DND-41 (cell line): Measurements from ENCODE around the gene ECE2.
A peak's percentile ranks its signal among the peaks of the same experiment; 100 is the strongest.

ENCODE experiments used
- ATAC-seq: fragments of 200-7000 bp; cut with Tn5 transposase; 3 replicates; pipeline ENCODE4 v1.9.1; 2021; ENCODE audit warnings: low read depth; ENCODE audit not compliant: insufficient read depth
- DNase-seq: peaks from one replicate; pipeline ENCODE4 v3.0.0-alpha.2; 2020
- H2AFZ ChIP-seq: 2 replicates; pipeline ENCODE4 v1.6.0; 2012; ENCODE audit warnings: low read depth, low read length
- H3K27ac ChIP-seq: 2 replicates; pipeline ENCODE4 v1.5.1; 2012; ENCODE audit warnings: low read length, inconsistent platforms
- H3K27me3 ChIP-seq: fragments of 200-600 bp; sonication (generic); 2 replicates; pipeline ENCODE4 v1.6.0; 2012; ENCODE audit warnings: low read length, mild to moderate bottlenecking, inconsistent platforms; ENCODE audit not compliant: insufficient read depth, poor library complexity
- H3K36me3 ChIP-seq: 2 replicates; pipeline ENCODE4 v1.5.1; 2012; ENCODE audit warnings: low read length, inconsistent platforms; ENCODE audit not compliant: insufficient read depth
- H3K4me1 ChIP-seq: 2 replicates; pipeline ENCODE4 v1.5.1; 2012; ENCODE audit warnings: mild to moderate bottlenecking, low read length; ENCODE audit not compliant: insufficient read depth
- H3K4me2 ChIP-seq: 2 replicates; pipeline ENCODE4 v1.6.0; 2012; ENCODE audit warnings: mild to moderate bottlenecking, moderate library complexity, low read length, inconsistent platforms; ENCODE audit not compliant: insufficient read depth
- H3K4me3 ChIP-seq, 2 experiments: fragments of 200-600 bp in 1 of 2; shearing (Covaris generic) in 1 of 2; 2 replicates each; pipeline ENCODE4 v1.5.1; 2012 to 2016; ENCODE audit warnings: inconsistent platforms in 2 of 2, low read length in 2 of 2, mild to moderate bottlenecking in 2 of 2, low read depth in 1 of 2, moderate library complexity in 1 of 2
- H3K79me2 ChIP-seq: 2 replicates; pipeline ENCODE4 v1.6.0; 2012; ENCODE audit warnings: low read length, inconsistent platforms; ENCODE audit not compliant: insufficient read depth
- H3K9ac ChIP-seq: 2 replicates; pipeline ENCODE4 v1.6.0; 2012; ENCODE audit warnings: low read depth, mild to moderate bottlenecking, inconsistent platforms, low read length, moderate library complexity
- H3K9me3 ChIP-seq: 2 replicates; pipeline ENCODE4 v1.5.1; 2012; ENCODE audit warnings: low read length, moderate library complexity, mild to moderate bottlenecking, inconsistent platforms; ENCODE audit not compliant: insufficient read depth, severe bottlenecking
- H4K20me1 ChIP-seq: 2 replicates; pipeline ENCODE4 v1.6.0; 2012; ENCODE audit warnings: low read length; ENCODE audit not compliant: insufficient read depth
- CTCF ChIP-seq: IDR thresholded peaks from 2 replicates; pipeline ENCODE4 v1.5.1; 2012; ENCODE audit warnings: borderline replicate concordance, low read length, moderate library complexity, mild to moderate bottlenecking; ENCODE audit not compliant: poor library complexity, severe bottlenecking; ENCODE audit errors: extremely low read depth
- EZH2 ChIP-seq: IDR thresholded peaks from 3 replicates; pipeline ENCODE4 v1.6.1; 2012; ENCODE audit warnings: borderline replicate concordance, low read depth, mild to moderate bottlenecking, moderate library complexity, low read length, inconsistent platforms; ENCODE audit not compliant: severe bottlenecking

The ECE2 gene

GRCh38 chr3:184314700-184315542 lies 39.1 kb downstream of the ECE2 start:
- Histone ChIP-seq H3K36me3 (peaks cover 45% of the 10 kb centered on the region), H3K4me2 (peak overlapping the region; percentile 76), H3K4me1 (peaks cover 47% of the 10 kb centered on the region), H3K27me3 (no peaks in the 10 kb centered on the region), H3K4me3 (peak overlapping the region; percentile 91 to 98), H3K9ac (peak overlapping the region; percentile 97), H3K27ac (peak overlapping the region; percentile 89), H3K79me2 (peaks cover 58% of the 10 kb centered on the region), H2AFZ (peak overlapping the region; percentile 0; the same call in 1 of the 2 replicates), H3K9me3 (no peaks in the 10 kb centered on the region), H4K20me1 (peaks cover 48% of the 10 kb centered on the region)
- ATAC-seq (peak; percentile 69), DNase-seq (peak; percentile 76)
- TF ChIP-seq EZH2 (no peak), CTCF (no peak)

GRCh38 chr3:184315543-184315867 lies 39.7 kb downstream of the ECE2 start:
- Histone ChIP-seq H3K27ac (peak overlapping the region; percentile 89), H3K27me3 (no peaks in the 10 kb centered on the region), H3K9me3 (no peaks in the 10 kb centered on the region), H3K4me1 (peaks cover 47% of the 10 kb centered on the region), H3K79me2 (peaks cover 64% of the 10 kb centered on the region), H3K4me3 (peak overlapping the region; percentile 91 to 98; a peak in 3 of 4 replicates), H2AFZ (0 out of 2 replicates have a peak overlapping the region, but pooled peaks have one; percentile 0), H3K36me3 (peaks cover 50% of the 10 kb centered on the region), H4K20me1 (peaks cover 54% of the 10 kb centered on the region), H3K9ac (peak overlapping the region; percentile 97), H3K4me2 (peak overlapping the region; percentile 76)
- DNase-seq (no peak), ATAC-seq (0 out of 3 replicates have a peak, but pooled peaks have one; percentile 4)
- TF ChIP-seq EZH2 (no peak), CTCF (no peak)

- no peaks in the 10 kb centered on the region for H3K27me3 ChIP-seq
- peaks cover 47% of the 10 kb centered on the region for H3K4me1 ChIP-seq
- peak overlapping the region; percentile 97 for H3K9ac ChIP-seq
- peaks cover 70% of the 10 kb centered on the region for H3K79me2 ChIP-seq
- H3K27ac ChIP-seq, result peak overlapping the region; percentile 49
- peaks cover 60% of the 10 kb centered on the region for H4K20me1 ChIP-seq
- peak overlapping the region; percentile 91 to 98; a peak in 3 of 4 replicates for H3K4me3 ChIP-seq
- no peak overlapping the region for H2AFZ ChIP-seq
- no peak for TF ChIP-seq CTCF
- no peak for TF ChIP-seq EZH2
- no peaks in the 10 kb centered on the region for H3K9me3 ChIP-seq
- no peak for DNase-seq
- peaks cover 56% of the 10 kb centered on the region for H3K36me3 ChIP-seq
- ATAC-seq, result no peak
- peak overlapping the region; percentile 76 for H3K4me2 ChIP-seq
Observed at GRCh38 chr3:184315871-184316661, 40.2 kb downstream of the ECE2 start.
